ENCODE results near the gene ALDH1A2. TPM values are rescaled to one million over a fixed set of nuclear protein-coding genes. Genes with fewer than 3 reads are reported as not detected.

Gene ALDH1A2
- total RNA-seq, 1 donor from 2014 or later: 2.4 TPM

- peaks cover 11% of the 10 kb centered on the region for H3K27me3 Mint-ChIP-seq
- H3K27ac Mint-ChIP-seq: no peak overlapping the region
- TF ChIP-seq CTCF (IDR thresholded peaks at IDR 0.05; ENCODE audit: unreplicated experiment): no peak
- no peaks in the 10 kb centered on the region for H3K4me1 Mint-ChIP-seq (ENCODE audit: low read depth)
- H3K4me3 Mint-ChIP-seq (ENCODE audit: low read depth): no peak overlapping the region
- no peaks in the 10 kb centered on the region for H3K36me3 Mint-ChIP-seq (ENCODE audit: insufficient read depth)
- DNase-seq (ENCODE audit: low spot score, unreplicated experiment): no peak
- peaks cover 3% of the 10 kb centered on the region for H3K9me3 Mint-ChIP-seq (ENCODE audit: low read depth)
These were observed 138.3 kb downstream of the ALDH1A2 start for GRCh38 chr15:57927091-57927631.

DNA sequence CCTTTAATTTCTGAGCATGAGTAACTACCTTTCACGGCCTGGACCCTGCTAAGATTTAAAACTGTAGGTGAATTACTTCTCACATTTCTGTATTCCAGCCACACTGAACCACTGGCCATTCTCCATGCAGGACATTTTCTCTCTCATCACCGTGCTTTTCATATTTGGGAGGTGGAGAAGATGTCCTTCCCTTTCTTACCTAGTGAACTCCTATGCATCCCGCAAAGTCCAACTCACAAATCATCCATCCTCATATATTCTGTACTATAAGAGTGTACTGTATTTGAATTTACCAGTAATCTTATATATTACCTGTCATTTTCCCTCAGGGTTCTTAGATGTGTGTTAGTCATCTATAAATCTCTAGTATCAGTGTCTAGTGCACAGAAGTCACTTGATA is 139.9 kb downstream of the ALDH1A2 start:
- no peaks in the 10 kb centered on the region for H3K4me1 Mint-ChIP-seq (ENCODE audit: low read depth)
- H3K4me3 Mint-ChIP-seq (ENCODE audit: low read depth): no peak overlapping the region
- H3K27me3 Mint-ChIP-seq: peaks cover 8% of the 10 kb centered on the region
- no peak for DNase-seq (ENCODE audit: low spot score, unreplicated experiment)
- TF ChIP-seq CTCF (IDR thresholded peaks at IDR 0.05; ENCODE audit: unreplicated experiment): no peak
- peaks cover 3% of the 10 kb centered on the region for H3K9me3 Mint-ChIP-seq (ENCODE audit: low read depth)
- H3K36me3 Mint-ChIP-seq (ENCODE audit: insufficient read depth): no peaks in the 10 kb centered on the region
- H3K27ac Mint-ChIP-seq: no peak overlapping the region

DNA sequence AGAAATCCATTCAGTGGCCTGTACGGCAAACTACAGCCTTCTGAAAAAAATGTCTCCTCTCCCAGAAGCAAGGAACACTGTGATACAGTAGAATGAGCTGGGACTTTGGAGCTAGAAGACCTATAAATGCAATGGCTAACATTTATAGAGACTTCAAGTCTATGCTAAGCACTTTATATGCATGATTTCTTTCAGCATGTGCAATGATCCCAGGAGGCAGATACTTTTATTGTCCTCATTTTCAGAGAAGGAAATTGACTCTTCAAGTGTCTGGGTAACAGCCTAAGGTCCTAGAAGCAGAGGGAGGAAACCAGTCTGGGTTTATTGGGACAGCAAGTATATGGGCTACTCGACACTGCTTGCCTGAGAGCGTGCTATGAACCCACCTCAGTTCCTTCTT is 140.9 kb downstream of the ALDH1A2 start:
- no peak overlapping the region for H3K4me3 Mint-ChIP-seq (ENCODE audit: low read depth)
- peaks cover 3% of the 10 kb centered on the region for H3K9me3 Mint-ChIP-seq (ENCODE audit: low read depth)
- H3K27me3 Mint-ChIP-seq: peaks cover 8% of the 10 kb centered on the region
- H3K4me1 Mint-ChIP-seq (ENCODE audit: low read depth): no peaks in the 10 kb centered on the region
- no peaks in the 10 kb centered on the region for H3K36me3 Mint-ChIP-seq (ENCODE audit: insufficient read depth)
- no peak overlapping the region for H3K27ac Mint-ChIP-seq
- no peak for TF ChIP-seq CTCF (IDR thresholded peaks at IDR 0.05; ENCODE audit: unreplicated experiment)
- no peak for DNase-seq (ENCODE audit: low spot score, unreplicated experiment)

GRCh38 chr15:57923750-57924149 is 141.8 kb downstream of the ALDH1A2 start:
- no peak for TF ChIP-seq CTCF (IDR thresholded peaks at IDR 0.05; ENCODE audit: unreplicated experiment)
- Mint-ChIP-seq H3K27ac (no peak overlapping the region), H3K9me3 (ENCODE audit: low read depth) (peaks cover 3% of the 10 kb centered on the region), H3K36me3 (ENCODE audit: insufficient read depth) (no peaks in the 10 kb centered on the region), H3K27me3 (peaks cover 8% of the 10 kb centered on the region), H3K4me3 (ENCODE audit: low read depth) (no peak overlapping the region), H3K4me1 (ENCODE audit: low read depth) (no peaks in the 10 kb centered on the region)
- DNase-seq (ENCODE audit: low spot score, unreplicated experiment): no peak

GRCh38 chr15:57923306-57923705 is 142.2 kb downstream of the ALDH1A2 start:
- Mint-ChIP-seq H3K27ac (no peak overlapping the region), H3K4me3 (ENCODE audit: low read depth) (no peak overlapping the region), H3K36me3 (ENCODE audit: insufficient read depth) (no peaks in the 10 kb centered on the region), H3K9me3 (ENCODE audit: low read depth) (no peaks in the 10 kb centered on the region), H3K4me1 (ENCODE audit: low read depth) (no peaks in the 10 kb centered on the region), H3K27me3 (peaks cover 10% of the 10 kb centered on the region)
- no peak for TF ChIP-seq CTCF (IDR thresholded peaks at IDR 0.05; ENCODE audit: unreplicated experiment)
- DNase-seq (ENCODE audit: low spot score, unreplicated experiment): no peak
